Endometrium (tissue), 2 donors: ENCODE results near the gene DNAH10.

ENCODE experiments used
- FAIRE-seq: peaks from 2 replicates; lab custom pipeline; 2012; peaks lifted over from hg19 to GRCh38; lab: Jason Lieb, UNC
- donor health status: control.
- donor health status: control.

The DNAH10 gene

GRCh38 chr12:123761841-123762714 is at the start of gene DNAH10:
Gene DNAH10 (plus strand): TSS chr12:123762301. CDS start chr12:123762337, 36 bp downstream.
- no peak for FAIRE-seq

DNA sequence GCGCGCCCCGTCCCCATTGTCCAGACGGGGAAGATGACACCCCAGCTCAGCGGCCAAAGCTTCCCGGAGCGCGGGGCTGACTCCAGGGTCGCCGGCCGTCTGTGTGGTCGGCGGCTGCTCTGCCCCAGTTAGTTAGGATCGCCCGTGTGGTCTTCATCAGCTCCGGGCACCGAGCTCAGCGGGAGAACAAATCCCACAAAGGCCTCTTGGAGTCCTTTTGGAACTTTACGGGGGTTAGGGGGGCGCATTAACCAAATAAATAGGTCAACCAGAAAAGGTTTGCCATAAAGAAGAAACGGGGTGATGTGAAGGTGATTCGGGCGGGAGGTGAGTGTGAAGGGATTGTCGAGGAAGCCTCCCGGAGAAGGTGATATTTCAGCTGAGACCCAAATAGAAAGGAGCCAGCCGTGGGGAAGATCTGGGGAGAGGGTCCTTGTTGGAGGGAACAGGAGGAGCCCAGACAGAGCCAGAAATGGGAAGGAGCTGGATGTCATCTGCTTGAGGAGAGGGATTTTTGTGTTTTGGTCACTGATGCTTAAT is 49.3 kb upstream of the DNAH10 start:
- no peak for FAIRE-seq

DNA sequence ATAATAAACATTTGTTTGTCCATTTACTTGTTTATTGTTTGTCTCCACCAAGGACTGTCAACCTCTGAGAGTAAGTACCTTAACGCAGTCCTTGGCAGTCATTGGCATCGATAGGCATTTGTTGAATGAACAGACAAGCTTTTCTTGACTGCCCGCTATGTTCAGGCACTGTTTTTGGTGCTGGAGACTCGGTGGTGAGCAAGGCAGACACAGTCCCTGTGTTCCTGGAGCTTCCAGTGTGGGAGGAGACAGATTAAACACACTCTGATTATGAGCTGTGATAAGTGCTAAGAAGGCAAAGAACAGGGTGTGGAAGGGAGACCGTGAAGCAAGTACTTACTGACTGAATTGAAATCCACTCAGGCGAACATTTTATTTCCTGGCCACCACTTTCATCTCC is 48.7 kb upstream of the DNAH10 start:
- FAIRE-seq = no peak

GRCh38 chr12:123713823-123714585 is 48.1 kb upstream of the DNAH10 start:
- no peak for FAIRE-seq

DNA sequence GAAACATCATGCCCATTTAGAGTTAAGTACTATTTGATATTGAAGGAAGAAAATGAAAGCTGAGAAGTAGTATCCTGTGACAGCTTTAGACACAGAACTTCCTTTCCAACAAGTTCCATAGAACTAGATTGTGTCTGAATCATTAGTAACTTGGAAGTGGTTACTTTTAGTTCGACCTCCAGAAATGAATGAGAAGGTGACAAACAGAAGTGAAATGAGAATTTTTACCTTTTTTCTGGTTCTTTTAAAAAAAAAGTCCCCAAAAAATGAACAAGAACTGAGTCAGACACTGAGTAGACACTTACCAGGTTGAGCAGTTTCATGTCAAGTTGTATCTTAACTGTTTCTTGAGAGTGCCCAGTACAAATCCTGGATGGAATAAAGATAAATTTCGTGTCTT is 46.9 kb upstream of the DNAH10 start:
- no peak for FAIRE-seq

- FAIRE-seq = no peak
Observed at GRCh38 chr12:123717350-123717749, 44.8 kb upstream of the DNAH10 start.

- no peak for FAIRE-seq
Observed at GRCh38 chr12:123720141-123720814, 41.8 kb upstream of the DNAH10 start.

- FAIRE-seq = no peak
Observed at GRCh38 chr12:123721245-123721644, 40.9 kb upstream of the DNAH10 start.

GRCh38 chr12:123723011-123723410 is 39.1 kb upstream of the DNAH10 start:
- no peak for FAIRE-seq

DNA sequence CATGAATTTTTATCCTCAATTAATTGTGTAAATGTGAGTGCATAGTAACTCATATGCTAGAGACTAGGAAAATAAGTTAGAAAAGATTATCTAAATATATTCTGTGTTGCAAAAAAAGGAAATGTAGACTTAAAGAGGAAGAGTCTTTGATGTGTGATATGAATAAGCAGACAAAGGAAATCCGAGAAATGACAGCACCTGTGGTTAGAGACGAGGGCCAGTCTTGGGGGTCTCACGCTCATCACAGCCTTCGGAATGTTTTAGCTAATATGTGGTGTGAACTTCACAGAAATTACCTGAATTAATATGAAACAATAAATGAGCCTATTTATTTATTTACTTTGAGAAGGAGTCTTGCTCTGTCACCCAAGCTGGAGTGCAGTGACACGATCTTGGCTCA is 38.3 kb upstream of the DNAH10 start:
- no peak for FAIRE-seq

DNA sequence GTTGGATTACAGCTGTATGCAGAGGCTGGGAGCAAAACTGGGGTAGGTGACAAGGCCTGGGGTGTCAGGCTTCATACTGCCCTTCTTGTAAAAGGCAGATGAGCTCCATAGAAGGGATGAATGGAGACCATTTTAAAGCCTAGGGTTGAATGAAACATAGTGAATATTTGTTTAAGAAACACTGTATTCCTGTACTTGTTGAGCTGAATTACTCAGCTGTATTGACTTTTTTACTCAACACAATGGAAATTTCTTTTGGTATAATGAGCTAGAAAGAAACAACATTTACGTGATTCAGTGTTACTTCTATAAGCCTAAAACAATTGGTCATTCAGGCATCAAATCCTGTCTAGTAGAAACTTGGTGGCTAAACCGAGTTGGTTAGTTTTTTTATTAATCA is 35.9 kb upstream of the DNAH10 start:
- FAIRE-seq = no peak

- FAIRE-seq = no peak
Observed at GRCh38 chr12:123726962-123727361, 35.1 kb upstream of the DNAH10 start.

- no peak for FAIRE-seq
Observed at GRCh38 chr12:123727878-123728277, 34.2 kb upstream of the DNAH10 start.

GRCh38 chr12:123731596-123731995 is 30.5 kb upstream of the DNAH10 start:
- no peak for FAIRE-seq

- no peak for FAIRE-seq
Observed at GRCh38 chr12:123732251-123732650, 29.9 kb upstream of the DNAH10 start.

DNA sequence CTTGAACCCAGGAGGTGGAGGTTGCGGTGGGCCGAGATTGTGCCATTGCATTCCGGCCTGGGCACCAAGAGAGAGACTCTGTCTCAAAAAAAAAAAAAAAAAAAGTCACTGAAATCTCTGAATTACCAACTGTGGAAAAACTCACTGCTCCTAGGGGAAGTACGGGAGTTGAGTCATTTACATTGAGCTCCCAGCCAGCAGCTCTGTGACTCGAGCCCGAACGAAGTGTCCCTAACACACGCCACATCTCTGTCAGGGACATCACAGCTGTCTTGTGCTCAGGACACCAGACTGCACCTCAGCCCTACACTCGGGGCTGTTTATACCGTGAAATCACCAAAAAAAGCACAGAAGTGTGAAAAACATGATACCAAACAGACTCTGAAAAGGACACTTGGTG is 28.9 kb upstream of the DNAH10 start:
- no peak for FAIRE-seq

DNA sequence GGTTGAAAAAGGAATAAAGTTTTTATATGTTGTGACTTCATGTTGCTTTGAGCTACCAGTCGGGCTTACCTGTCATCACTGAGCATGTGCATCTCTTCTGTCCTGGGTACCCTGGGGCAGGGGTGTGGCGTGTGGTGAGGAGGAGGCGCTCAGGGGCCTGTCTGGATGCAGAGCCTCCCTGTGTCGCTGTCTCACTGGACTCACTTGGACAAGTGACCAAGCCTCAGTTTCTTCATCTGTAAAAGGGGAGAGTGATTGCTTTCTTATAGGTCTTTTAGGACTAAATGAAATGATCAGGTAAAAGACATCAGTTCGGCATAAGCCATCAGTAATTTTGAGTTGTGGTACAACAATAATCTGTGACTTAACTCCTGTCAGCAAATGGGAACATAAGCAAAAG is 27.8 kb upstream of the DNAH10 start:
- FAIRE-seq = no peak

- no peak for FAIRE-seq
Observed at GRCh38 chr12:123741937-123742572, 20.0 kb upstream of the DNAH10 start.

DNA sequence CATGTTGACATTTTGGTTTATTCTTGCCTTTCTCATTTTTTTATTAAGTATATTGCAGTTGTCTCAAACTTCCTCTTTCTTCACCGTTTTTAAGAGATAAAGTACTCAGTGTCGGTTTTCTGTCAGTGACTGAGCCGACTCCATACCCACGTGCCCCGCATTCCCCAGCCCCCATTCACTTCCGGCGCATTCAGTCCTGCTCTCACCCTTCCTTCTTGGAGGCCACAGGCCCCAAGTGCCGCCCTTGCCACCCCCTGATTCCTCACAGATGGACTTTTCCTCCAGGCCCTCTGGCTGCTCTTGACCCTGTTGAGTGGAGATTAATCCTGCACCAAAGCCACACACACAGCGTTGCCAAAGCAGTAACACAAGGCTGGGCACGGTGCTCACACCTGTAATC is 19.1 kb upstream of the DNAH10 start:
- FAIRE-seq = no peak

- no peak for FAIRE-seq
Observed at GRCh38 chr12:123744836-123745235, 17.3 kb upstream of the DNAH10 start.

GRCh38 chr12:123747309-123747708 is 14.8 kb upstream of the DNAH10 start:
- FAIRE-seq = no peak

DNA sequence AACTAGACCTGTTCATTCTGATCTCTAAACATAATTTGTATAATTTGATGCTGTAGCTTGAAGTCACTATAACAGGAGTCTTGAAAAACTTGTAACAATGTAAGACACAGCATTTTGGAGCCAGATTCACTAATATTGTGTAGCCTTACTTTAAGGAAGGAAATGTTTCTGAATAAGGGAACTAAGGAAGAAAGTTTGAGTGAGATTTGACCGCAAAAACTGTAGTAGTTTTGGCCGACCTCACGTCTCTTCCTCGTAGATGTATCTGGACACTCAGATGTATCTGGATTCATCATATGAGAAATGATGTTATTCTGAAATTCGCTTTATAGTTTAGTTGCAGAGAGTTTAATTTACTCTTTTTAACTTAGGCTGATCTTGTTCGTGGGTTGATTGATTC is 13.9 kb upstream of the DNAH10 start:
- FAIRE-seq = no peak
